Liver (tissue), 3 donors: Measurements from ENCODE around the gene ALDH3A1.

Experiments used
- EGR1 ChIP-seq, 2 donors: IDR thresholded peaks; 2 replicates each; pipeline ENCODE4 v1.6.1; 2016 to 2018; ENCODE audit warnings: antibody characterized with exemption in 2 of 2, low read depth in 2 of 2
- FOXA1 ChIP-seq: IDR thresholded peaks from 2 replicates; pipeline ENCODE4 v1.6.1; 2016; ENCODE audit warnings: antibody characterized with exemption
- JUND ChIP-seq, 2 donors: IDR thresholded peaks; 2 replicates each; pipeline ENCODE4 v1.6.1; 2016; ENCODE audit warnings: antibody characterized with exemption in 2 of 2
- NR2F2 ChIP-seq: IDR thresholded peaks from 2 replicates; pipeline ENCODE4 v1.6.1; 2016; ENCODE audit warnings: antibody characterized with exemption
- RAD21 ChIP-seq, 2 donors: IDR thresholded peaks; 2 replicates each; pipeline ENCODE4 v1.6.1; 2016; ENCODE audit warnings: antibody characterized with exemption in 2 of 2, mild to moderate bottlenecking in 2 of 2
- TAF1 ChIP-seq: conservative IDR thresholded peaks from 2 replicates; pipeline ENCODE4 v1.6.1; 2016; ENCODE audit warnings: antibody characterized with exemption, mild to moderate bottlenecking
- YY1 ChIP-seq: IDR thresholded peaks from 2 replicates; pipeline ENCODE4 v1.6.1; 2016; ENCODE audit warnings: antibody characterized with exemption, mild to moderate bottlenecking
- TF ChIP-seq, protein P1 (sequence below): fragments of 150-350 bp; IDR thresholded peaks from 2 replicates; pipeline ENCODE4 v1.5.1; 2017; ENCODE audit warnings: improper control_type of control experiment, low read depth, low read length; ENCODE audit not compliant: missing input control
- TF ChIP-seq, protein P2 (sequence below): IDR thresholded peaks from 2 replicates; pipeline ENCODE4 v1.6.1; 2016; ENCODE audit warnings: antibody characterized with exemption
- TF ChIP-seq, protein P3 (sequence below): IDR thresholded peaks from 2 replicates; pipeline ENCODE4 v1.6.1; 2016; ENCODE audit warnings: antibody characterized with exemption
- TF ChIP-seq, protein P4 (sequence below): IDR thresholded peaks from 2 replicates; pipeline ENCODE4 v1.6.1; 2016; ENCODE audit warnings: antibody characterized with exemption, mild to moderate bottlenecking
- TF ChIP-seq, protein P5 (sequence below): IDR thresholded peaks from 2 replicates; pipeline ENCODE4 v1.6.1; 2016; ENCODE audit warnings: antibody characterized with exemption
- donor health status: healthy.
- donor health status: healthy.

DNA sequence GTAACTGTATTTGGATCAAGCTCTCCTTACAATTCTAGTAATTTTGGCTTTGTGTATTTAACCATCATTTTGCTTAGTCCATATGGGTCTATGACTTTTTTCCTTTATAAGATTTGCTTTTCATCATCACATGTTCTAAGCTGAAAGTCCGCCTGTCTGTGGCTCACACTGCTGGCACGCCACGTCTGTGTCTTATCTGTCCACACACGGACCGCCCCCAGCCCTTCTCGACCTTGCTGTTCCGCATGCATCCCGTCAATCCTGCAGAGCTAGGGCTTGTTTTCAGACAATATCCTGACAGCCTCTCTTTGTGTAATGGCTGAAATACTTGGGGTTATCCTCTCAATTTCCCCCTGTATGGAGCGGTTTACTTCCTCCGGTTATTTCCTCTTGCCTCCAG, 8.4 kb upstream of the ALDH3A1 start:
- TF ChIP-seq, protein P1, sequence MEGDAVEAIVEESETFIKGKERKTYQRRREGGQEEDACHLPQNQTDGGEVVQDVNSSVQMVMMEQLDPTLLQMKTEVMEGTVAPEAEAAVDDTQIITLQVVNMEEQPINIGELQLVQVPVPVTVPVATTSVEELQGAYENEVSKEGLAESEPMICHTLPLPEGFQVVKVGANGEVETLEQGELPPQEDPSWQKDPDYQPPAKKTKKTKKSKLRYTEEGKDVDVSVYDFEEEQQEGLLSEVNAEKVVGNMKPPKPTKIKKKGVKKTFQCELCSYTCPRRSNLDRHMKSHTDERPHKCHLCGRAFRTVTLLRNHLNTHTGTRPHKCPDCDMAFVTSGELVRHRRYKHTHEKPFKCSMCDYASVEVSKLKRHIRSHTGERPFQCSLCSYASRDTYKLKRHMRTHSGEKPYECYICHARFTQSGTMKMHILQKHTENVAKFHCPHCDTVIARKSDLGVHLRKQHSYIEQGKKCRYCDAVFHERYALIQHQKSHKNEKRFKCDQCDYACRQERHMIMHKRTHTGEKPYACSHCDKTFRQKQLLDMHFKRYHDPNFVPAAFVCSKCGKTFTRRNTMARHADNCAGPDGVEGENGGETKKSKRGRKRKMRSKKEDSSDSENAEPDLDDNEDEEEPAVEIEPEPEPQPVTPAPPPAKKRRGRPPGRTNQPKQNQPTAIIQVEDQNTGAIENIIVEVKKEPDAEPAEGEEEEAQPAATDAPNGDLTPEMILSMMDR, result no peak
- no peak for TF ChIP-seq RAD21 (IDR thresholded peaks at IDR 0.05)
- TF ChIP-seq, protein P2, sequence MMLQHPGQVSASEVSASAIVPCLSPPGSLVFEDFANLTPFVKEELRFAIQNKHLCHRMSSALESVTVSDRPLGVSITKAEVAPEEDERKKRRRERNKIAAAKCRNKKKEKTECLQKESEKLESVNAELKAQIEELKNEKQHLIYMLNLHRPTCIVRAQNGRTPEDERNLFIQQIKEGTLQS, result no peak
- TF ChIP-seq FOXA1, result no peak
- no peak for TF ChIP-seq YY1
- TF ChIP-seq, protein P3, sequence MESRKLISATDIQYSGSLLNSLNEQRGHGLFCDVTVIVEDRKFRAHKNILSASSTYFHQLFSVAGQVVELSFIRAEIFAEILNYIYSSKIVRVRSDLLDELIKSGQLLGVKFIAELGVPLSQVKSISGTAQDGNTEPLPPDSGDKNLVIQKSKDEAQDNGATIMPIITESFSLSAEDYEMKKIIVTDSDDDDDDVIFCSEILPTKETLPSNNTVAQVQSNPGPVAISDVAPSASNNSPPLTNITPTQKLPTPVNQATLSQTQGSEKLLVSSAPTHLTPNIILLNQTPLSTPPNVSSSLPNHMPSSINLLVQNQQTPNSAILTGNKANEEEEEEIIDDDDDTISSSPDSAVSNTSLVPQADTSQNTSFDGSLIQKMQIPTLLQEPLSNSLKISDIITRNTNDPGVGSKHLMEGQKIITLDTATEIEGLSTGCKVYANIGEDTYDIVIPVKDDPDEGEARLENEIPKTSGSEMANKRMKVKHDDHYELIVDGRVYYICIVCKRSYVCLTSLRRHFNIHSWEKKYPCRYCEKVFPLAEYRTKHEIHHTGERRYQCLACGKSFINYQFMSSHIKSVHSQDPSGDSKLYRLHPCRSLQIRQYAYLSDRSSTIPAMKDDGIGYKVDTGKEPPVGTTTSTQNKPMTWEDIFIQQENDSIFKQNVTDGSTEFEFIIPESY, result no peak
- TF ChIP-seq, protein P4, sequence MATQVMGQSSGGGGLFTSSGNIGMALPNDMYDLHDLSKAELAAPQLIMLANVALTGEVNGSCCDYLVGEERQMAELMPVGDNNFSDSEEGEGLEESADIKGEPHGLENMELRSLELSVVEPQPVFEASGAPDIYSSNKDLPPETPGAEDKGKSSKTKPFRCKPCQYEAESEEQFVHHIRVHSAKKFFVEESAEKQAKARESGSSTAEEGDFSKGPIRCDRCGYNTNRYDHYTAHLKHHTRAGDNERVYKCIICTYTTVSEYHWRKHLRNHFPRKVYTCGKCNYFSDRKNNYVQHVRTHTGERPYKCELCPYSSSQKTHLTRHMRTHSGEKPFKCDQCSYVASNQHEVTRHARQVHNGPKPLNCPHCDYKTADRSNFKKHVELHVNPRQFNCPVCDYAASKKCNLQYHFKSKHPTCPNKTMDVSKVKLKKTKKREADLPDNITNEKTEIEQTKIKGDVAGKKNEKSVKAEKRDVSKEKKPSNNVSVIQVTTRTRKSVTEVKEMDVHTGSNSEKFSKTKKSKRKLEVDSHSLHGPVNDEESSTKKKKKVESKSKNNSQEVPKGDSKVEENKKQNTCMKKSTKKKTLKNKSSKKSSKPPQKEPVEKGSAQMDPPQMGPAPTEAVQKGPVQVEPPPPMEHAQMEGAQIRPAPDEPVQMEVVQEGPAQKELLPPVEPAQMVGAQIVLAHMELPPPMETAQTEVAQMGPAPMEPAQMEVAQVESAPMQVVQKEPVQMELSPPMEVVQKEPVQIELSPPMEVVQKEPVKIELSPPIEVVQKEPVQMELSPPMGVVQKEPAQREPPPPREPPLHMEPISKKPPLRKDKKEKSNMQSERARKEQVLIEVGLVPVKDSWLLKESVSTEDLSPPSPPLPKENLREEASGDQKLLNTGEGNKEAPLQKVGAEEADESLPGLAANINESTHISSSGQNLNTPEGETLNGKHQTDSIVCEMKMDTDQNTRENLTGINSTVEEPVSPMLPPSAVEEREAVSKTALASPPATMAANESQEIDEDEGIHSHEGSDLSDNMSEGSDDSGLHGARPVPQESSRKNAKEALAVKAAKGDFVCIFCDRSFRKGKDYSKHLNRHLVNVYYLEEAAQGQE, result no peak
- TF ChIP-seq, protein P5, sequence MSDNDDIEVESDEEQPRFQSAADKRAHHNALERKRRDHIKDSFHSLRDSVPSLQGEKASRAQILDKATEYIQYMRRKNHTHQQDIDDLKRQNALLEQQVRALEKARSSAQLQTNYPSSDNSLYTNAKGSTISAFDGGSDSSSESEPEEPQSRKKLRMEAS, result no peak
- TF ChIP-seq TAF1, result no peak
- TF ChIP-seq NR2F2, result no peak
- TF ChIP-seq JUND (IDR thresholded peaks at IDR 0.05), result no peak
- TF ChIP-seq EGR1 (IDR thresholded peaks at IDR 0.05; ENCODE audit: low read depth in 2 of 2), result no peak
